GM18505 (cell line): ENCODE data around the gene BARD1.
"Not testable (repeated sequence)": the region's sequence is repeated elsewhere in the genome, so short reads cannot be mapped to it uniquely, and the experiment has no call there.

ENCODE experiments used
- ATAC-seq: cut with Tn5 transposase; IDR thresholded peaks from one replicate; pipeline ENCODE4 v1.9.1; 2021; ENCODE audit not compliant: unreplicated experiment
- POLR2A ChIP-seq: IDR thresholded peaks from 4 replicates; pipeline ENCODE4 v1.6.1; 2011; ENCODE audit warnings: borderline replicate concordance; ENCODE audit not compliant: insufficient read depth, insufficient read length; ENCODE audit errors: extremely low read depth

Gene BARD1

GRCh38 chr2:214737188-214737587 is 72.3 kb downstream of the BARD1 start:
- no peak for TF ChIP-seq POLR2A
- ATAC-seq = peak; percentile 99

- TF ChIP-seq POLR2A = no peak
- ATAC-seq = no peak
These were observed 78.6 kb downstream of the BARD1 start for GRCh38 chr2:214730800-214731407.

- no peak for TF ChIP-seq POLR2A
- no peak for ATAC-seq
These were observed 79.2 kb downstream of the BARD1 start for GRCh38 chr2:214730248-214730647.

GRCh38 chr2:214724741-214725140 is 84.7 kb downstream of the BARD1 start:
- no peak for ATAC-seq

GRCh38 chr2:214717837-214718236 is 91.6 kb downstream of the BARD1 start:
- ATAC-seq = not testable (repeated sequence)

More at GRCh38 chr2:214724741-214725140, 84.7 kb downstream of the BARD1 start:
- TF ChIP-seq POLR2A = no peak

- no peak for ATAC-seq
- no peak for TF ChIP-seq POLR2A
These were observed 92.5 kb downstream of the BARD1 start for GRCh38 chr2:214716811-214717560.

GRCh38 chr2:214715025-214715424 is 94.5 kb downstream of the BARD1 start:
- no peak for TF ChIP-seq POLR2A
- ATAC-seq = no peak

- ATAC-seq = no peak
- TF ChIP-seq POLR2A = no peak
These were observed 96.2 kb downstream of the BARD1 start for GRCh38 chr2:214713080-214713830.

GRCh38 chr2:214710729-214711128 is 98.8 kb downstream of the BARD1 start:
- no peak for TF ChIP-seq POLR2A
- ATAC-seq = no peak

GRCh38 chr2:214706986-214707385 is 102.5 kb downstream of the BARD1 start:
- TF ChIP-seq POLR2A = no peak
- ATAC-seq = no peak

- ATAC-seq = no peak
- no peak for TF ChIP-seq POLR2A
These were observed 110.2 kb downstream of the BARD1 start for GRCh38 chr2:214699236-214699635.

GRCh38 chr2:214696681-214697080 is 112.8 kb downstream of the BARD1 start:
- no peak for ATAC-seq
- TF ChIP-seq POLR2A = no peak

GRCh38 chr2:214695789-214696188 is 113.7 kb downstream of the BARD1 start:
- ATAC-seq = no peak
- TF ChIP-seq POLR2A = no peak

- not testable (repeated sequence) for ATAC-seq
These were observed 125.9 kb downstream of the BARD1 start for GRCh38 chr2:214683557-214683956.

- TF ChIP-seq POLR2A = no peak
- ATAC-seq = no peak
These were observed 129.7 kb downstream of the BARD1 start for GRCh38 chr2:214679736-214680135.
